Activated CD4-positive, alpha-beta T cell treated with anti-CD3 and anti-CD28 coated beads for 36 hours (primary cell): ENCODE results near the gene MRPL55. TPM values are rescaled to one million over a fixed set of nuclear protein-coding genes. Genes with fewer than 3 reads are reported as not detected.
A peak's percentile ranks its signal among the peaks of the same experiment; 100 is the strongest.

Experiments
- ATAC-seq: fragments of 200-7000 bp; cut with Tn5 transposase; one replicate; pipeline ENCODE4 v1.10.0; 2021; ENCODE audit warnings: mild to moderate bottlenecking, moderate library complexity
- CTCF ChIA-PET: fragments of 350-600 bp; sonication (Branson Sonifier 250); formaldehyde crosslinking; loops from one replicate; lab custom pipeline; 2021; ENCODE audit warnings: antibody characterized with exemption; lab: Charles Lee
- POLR2A ChIA-PET: fragments of 350-600 bp; sonication (Branson Sonifier 250); formaldehyde crosslinking; loops from one replicate; lab custom pipeline; 2021; ENCODE audit warnings: antibody characterized with exemption, inconsistent platforms; lab: Charles Lee
- DNase-seq: peaks from one replicate; pipeline ENCODE4 v3.0.0-alpha.2; 2020
- H3K27ac Mint-ChIP-seq: one replicate; pipeline ENCODE4 v1.8.0; 2021; ENCODE audit warnings: mixed read lengths
- H3K27me3 Mint-ChIP-seq: one replicate; pipeline ENCODE4 v1.8.0; 2021; ENCODE audit warnings: mixed read lengths
- H3K36me3 Mint-ChIP-seq: one replicate; pipeline ENCODE4 v1.8.0; 2021; ENCODE audit warnings: low read depth, mixed read lengths
- H3K4me1 Mint-ChIP-seq: one replicate; pipeline ENCODE4 v1.8.0; 2021; ENCODE audit warnings: mixed read lengths
- H3K4me3 Mint-ChIP-seq: one replicate; pipeline ENCODE4 v1.8.0; 2021; ENCODE audit warnings: mild to moderate bottlenecking, moderate library complexity, mixed read lengths
- H3K9me3 Mint-ChIP-seq: one replicate; pipeline ENCODE4 v1.8.0; 2021; ENCODE audit warnings: low read depth, mixed read lengths
- intact Hi-C, 2 experiments: fragments of 100-400 bp; cut with DNase I in 1 of 2; cut with micrococcal nuclease in 1 of 2; formaldehyde crosslinking; loops; one replicate each; pipeline versions ENCODE4 v1.14.2 to v1.15.1; 2022 to 2024; cut with DNase I, micrococcal nuclease
- total RNA-seq, 2 experiments: library from RNA; stranded (reverse); gene quantifications; one replicate each; pipeline ENCODE4 v1.2.3, GENCODE V29; 2021

MRPL55 gene
- total RNA-seq, 2 experiments from 2014 or later, result 51.0 to 57.7 TPM

- Mint-ChIP-seq H3K4me1 (peaks cover 27% of the 10 kb centered on the region), H3K27ac (no peak overlapping the region), H3K27me3 (no peaks in the 10 kb centered on the region), H3K9me3 (no peaks in the 10 kb centered on the region), H3K4me3 (peak overlapping the region; percentile 90), H3K36me3 (peaks cover 20% of the 10 kb centered on the region)
- ChIA-PET CTCF (interaction anchor here (1.1 to 1.9 kb wide), 3 partner anchors 24 to 62 kb away, joined by 3 to 8 read pairs (median 3); no protein-coding TSS in a partner anchor), POLR2A (interaction anchor here (1.1 kb wide), 1 partner anchor 25 kb away, joined by 5 read pairs; the partner anchor contains the start of gene ARF1)
- intact Hi-C loops, result loop anchor here in 1 of 2 experiments (10.0 kb wide), 1 partner anchor 342 kb away; no protein-coding TSS in a partner anchor
- DNase-seq, result no peak
- ATAC-seq, result no peak
These were observed 2.4 kb downstream of the MRPL55 start for GRCh38 chr1:228106800-228107054.

DNA sequence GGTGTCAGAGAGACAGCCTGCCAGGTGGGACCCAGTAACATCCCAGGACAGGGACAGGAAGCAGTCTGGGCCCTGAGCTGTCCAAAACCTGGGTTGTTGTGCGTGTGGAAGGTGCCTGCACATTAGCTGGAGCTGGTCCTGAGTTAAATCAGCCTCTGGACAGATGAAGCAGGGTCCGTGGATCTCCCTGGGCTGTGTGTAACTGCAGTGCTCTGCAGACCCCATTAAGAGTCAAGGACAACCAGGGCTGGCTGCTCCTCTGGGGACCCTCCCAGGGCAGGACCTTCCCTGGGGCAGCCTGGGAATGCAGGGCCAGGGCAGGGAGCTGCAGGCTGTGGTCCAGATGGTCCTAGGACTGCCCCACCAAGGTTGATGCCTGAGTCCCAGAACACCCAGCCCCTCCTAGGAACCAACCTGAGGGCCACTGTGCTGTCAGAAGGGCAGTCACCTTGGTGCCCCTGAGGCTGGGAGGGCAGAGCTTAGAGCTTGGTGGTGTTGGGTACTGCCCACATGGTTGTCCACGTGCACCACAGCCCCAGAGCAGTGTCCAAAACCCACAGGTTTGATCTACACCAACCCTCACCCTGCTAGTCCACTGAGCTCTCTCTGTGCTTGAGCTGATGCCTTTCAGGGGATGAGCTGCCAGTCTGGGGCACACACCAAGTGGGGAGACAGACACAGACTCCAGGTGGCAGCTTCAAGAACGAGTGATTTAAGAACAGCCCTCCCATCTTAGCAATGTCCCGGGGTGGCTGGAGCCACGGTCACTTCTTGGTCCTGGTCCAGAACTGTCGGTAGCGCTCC, 2.9 kb downstream of the MRPL55 start:
- POLR2A ChIA-PET, result interaction anchor here (1.1 kb wide), 1 partner anchor 24 kb away, joined by 5 read pairs; the partner anchor contains the start of gene ARF1
- Mint-ChIP-seq H3K4me1 (peaks cover 32% of the 10 kb centered on the region), H3K9me3 (no peaks in the 10 kb centered on the region), H3K36me3 (peaks cover 20% of the 10 kb centered on the region), H3K4me3 (peak overlapping the region; percentile 90), H3K27ac (no peak overlapping the region), H3K27me3 (no peaks in the 10 kb centered on the region)
- intact Hi-C loops, result loop anchor here in 1 of 2 experiments (10.0 kb wide), 1 partner anchor 341 kb away; no protein-coding TSS in a partner anchor
- no peak for ATAC-seq
- no peak for DNase-seq
- CTCF ChIA-PET, result interaction anchor here (0.6 to 1.9 kb wide), 4 partner anchors 25 to 89 kb away, joined by 3 to 8 read pairs (median 3); no protein-coding TSS in a partner anchor

DNA sequence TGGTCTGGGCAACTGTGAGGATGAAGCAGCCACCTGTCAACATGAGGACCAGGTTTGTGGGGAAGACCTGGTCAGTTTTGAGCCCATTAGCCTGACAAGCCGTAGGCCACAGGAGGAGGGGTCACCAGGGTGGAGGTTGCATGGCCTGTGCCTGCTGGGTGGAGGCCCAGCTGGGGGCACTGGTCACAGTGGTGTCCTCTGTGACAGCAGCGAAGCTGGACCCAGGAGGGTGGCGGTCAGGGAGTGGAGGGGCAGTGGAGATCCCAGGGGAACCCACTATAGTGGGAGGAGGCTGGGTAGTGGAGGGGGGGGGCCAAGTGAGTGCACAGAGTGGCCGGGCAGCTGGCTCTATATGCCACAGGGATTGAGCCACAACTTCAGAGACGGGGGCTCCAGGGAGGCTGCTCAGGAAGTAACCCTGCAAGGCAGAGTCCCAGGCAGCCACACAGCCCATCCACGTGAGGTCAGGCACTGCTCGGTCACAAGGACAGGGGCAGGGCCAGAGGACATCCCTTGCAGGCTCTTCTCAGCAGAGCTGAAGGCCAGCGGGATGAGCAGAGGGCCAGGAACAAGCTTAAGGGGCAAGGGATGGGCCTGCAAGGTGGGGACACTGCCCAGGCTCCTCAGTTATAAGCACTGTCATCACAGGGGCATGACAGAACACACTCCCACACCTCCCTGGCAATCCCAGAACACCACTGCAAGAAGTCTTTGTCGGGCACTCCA, 3.7 kb downstream of the MRPL55 start:
- ATAC-seq (no peak), DNase-seq (no peak)
- ChIA-PET CTCF (interaction anchor here (0.6 kb wide), 1 partner anchor 89 kb away, joined by 3 read pairs; no protein-coding TSS in a partner anchor), POLR2A (interaction anchor here (0.6 kb wide), 1 partner anchor 54 kb away, joined by 5 read pairs; no protein-coding TSS in a partner anchor)
- intact Hi-C loops, result loop anchor here in 1 of 2 experiments (10.0 kb wide), 1 partner anchor 341 kb away; no protein-coding TSS in a partner anchor
- no peaks in the 10 kb centered on the region for H3K27me3 Mint-ChIP-seq
- peaks cover 21% of the 10 kb centered on the region for H3K36me3 Mint-ChIP-seq
- H3K4me1 Mint-ChIP-seq, result peaks cover 35% of the 10 kb centered on the region
- H3K4me3 Mint-ChIP-seq, result no peak overlapping the region
- no peaks in the 10 kb centered on the region for H3K9me3 Mint-ChIP-seq
- no peak overlapping the region for H3K27ac Mint-ChIP-seq

DNA sequence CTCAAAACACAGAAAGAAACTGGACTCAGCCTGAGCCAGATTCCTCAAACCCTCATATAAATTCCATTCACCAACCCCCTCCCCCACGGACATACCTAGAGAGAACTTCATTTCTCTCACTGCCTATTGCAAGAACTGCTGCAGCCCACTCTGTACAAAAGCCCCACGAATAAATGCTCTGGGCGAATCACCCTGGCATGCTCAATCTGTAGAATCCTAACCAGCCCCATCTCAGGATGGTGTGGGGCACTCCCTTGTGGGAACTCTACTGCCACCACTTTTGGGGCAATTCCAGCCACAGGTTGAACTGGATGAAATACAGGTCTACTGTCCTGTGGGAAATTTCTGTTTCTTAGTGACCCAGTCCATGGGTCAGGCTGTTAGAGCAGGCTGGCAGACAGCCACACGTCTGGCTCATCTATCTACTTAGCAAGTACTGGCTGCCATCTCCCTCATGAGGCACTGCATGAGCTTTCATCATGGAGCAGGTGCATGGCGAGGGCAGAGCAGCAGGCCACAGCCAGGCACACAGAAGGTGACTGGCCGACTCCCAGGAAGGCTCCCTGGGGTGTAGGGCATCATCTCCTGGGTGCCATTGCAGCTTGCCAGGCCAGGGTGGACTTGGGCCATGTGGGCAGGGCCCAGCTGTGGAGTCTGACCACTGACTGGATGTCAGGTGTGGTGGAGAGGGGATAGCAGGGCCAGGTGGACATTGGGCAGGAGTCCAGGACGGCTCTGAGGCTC, 4.4 kb downstream of the MRPL55 start:
- Mint-ChIP-seq H3K27me3 (no peaks in the 10 kb centered on the region), H3K36me3 (peaks cover 27% of the 10 kb centered on the region), H3K4me3 (peak overlapping the region; percentile 89), H3K27ac (peak overlapping the region; percentile 61), H3K9me3 (no peaks in the 10 kb centered on the region), H3K4me1 (peaks cover 28% of the 10 kb centered on the region)
- CTCF ChIA-PET, result interaction anchor here (1.5 kb wide), 1 partner anchor 12 kb away, joined by 3 read pairs; no protein-coding TSS in a partner anchor
- no peak for ATAC-seq
- intact Hi-C loops, result loop anchor here (5.0 to 10.0 kb wide), 2 partner anchors 340 to 1697 kb away; partner anchors contain the start of gene PARP1 (in 1 of the 2)
- no peak for DNase-seq
- POLR2A ChIA-PET, result interaction anchor here (0.6 kb wide), 1 partner anchor 55 kb away, joined by 5 read pairs; no protein-coding TSS in a partner anchor

DNA sequence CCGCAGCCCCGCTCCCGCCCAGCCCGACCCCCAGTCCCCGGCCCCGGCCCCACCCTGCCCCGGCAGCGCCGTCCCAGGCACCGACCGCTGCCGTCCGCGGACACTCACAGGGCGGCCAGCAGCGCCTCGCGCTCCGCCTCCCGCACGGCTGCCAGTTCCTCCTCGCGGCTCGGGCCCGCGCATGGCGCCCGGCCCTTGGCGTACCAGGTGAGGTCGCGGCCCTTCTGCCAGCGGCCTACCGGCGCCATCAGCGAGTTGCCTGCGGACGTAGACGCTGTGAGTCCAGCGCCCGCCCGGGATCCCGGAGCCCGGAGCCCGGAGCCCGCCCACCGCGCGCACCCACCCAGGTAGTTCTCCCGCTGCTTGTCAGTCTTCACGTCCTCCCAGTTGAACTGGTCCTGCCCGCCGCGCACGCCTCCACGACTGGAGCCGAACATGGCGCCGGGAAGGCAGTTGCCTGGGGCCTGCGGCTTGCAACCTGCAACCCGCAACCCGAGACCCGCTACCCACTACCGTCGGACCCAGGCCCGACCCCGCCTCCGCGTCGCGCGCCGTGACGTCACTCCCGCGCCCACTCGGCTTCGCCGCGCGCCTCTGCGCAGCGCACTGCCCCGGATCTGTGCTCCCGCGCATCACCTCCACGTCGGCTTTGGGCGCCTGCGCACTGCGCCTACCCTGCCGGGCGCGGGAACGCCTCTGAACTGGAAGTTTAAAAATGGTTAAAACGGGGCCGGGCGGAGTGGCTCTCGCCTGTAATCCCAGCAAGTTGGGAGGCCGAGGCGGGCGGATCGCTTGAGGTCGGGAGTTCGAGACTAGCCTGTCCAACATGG, 6.1 kb downstream of the MRPL55 start, which contains the start of gene C1orf35:
Gene C1orf35, minus strand, starts transcription at position 535 of the 830 bp plus-strand sequence. Its CDS starts 98 bp downstream, at position 437.
- intact Hi-C loops, result loop anchor here (1.0 to 10.0 kb wide), 8 partner anchors 21 to 1696 kb away; partner anchors contain the start of genes ARF1 (in 2 of the 2), GUK1 (in 1 of the 2), IBA57 (in 1 of the 2) and JMJD4 (in 1 of the 2)
- Mint-ChIP-seq H3K27me3 (no peaks in the 10 kb centered on the region), H3K4me1 (peaks cover 22% of the 10 kb centered on the region), H3K9me3 (no peaks in the 10 kb centered on the region), H3K36me3 (peaks cover 35% of the 10 kb centered on the region), H3K4me3 (peak within 1 kb of the TSS; percentile 89), H3K27ac (peak within 1 kb of the TSS; percentile 91)
- ATAC-seq (peak; percentile 90), DNase-seq (peak; percentile 97)
- ChIA-PET POLR2A (interaction anchor here (0.6 kb wide), 1 partner anchor 1791 kb away, joined by 3 read pairs; no protein-coding TSS in a partner anchor), CTCF (no interaction called here)

DNA sequence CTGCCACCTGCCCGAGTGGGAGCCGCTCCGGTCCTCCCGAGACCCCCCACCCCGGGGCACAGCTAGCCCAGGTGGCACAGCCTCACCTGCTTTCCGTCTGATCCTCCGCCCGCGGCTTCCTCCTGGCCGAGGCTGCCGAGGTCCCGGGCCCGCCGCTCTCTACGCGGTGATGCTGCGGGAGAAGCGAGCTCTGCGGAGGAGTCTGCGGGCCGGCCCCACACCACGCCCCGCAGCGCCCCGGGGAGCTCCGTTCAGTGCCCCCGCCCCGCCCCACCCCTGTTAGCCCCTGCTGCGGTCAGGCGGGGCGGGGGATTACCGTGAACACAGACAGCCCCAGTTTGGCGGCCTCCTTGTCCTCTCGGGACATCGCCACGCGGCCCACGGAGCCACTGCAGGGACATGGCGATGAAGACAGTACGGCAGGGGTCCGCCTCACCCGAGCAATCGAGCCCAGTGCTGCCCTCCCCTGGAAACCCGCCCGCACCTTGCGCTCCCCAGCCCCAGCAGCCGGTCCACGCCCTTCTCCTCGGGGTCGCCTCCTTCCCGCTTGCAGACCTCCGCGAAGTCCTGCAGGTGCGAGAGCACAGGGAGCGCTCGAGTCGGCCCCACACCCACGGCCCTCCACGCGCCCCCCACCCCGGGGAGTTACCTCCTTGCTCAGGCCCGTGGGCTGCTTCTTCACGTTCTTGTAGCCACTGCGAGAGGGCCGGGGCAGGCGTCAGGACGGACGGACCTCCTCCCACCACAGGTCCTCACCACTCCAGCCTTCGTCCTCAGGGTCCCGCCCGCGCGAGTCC, 6.9 kb downstream of the MRPL55 start:
- intact Hi-C loops, result loop anchor here (2.0 to 10.0 kb wide), 3 partner anchors 337 to 1695 kb away; partner anchors contain the start of genes JMJD4 (in 1 of the 2), PARP1 (in 1 of the 2) and SNAP47 (in 1 of the 2)
- Mint-ChIP-seq H3K4me3 (peak overlapping the region; percentile 89), H3K9me3 (no peaks in the 10 kb centered on the region), H3K27me3 (no peaks in the 10 kb centered on the region), H3K4me1 (peaks cover 20% of the 10 kb centered on the region), H3K36me3 (peaks cover 41% of the 10 kb centered on the region), H3K27ac (peak overlapping the region; percentile 37)
- CTCF ChIA-PET, result no interaction called here
- DNase-seq (peak; percentile 78), ATAC-seq (peak; percentile 56)
- POLR2A ChIA-PET, result interaction anchor here (0.9 to 1.3 kb wide), 4 partner anchors 10 to 63 kb away, joined by 3 to 6 read pairs (median 4); partner anchors contain the start of gene IBA57

DNA sequence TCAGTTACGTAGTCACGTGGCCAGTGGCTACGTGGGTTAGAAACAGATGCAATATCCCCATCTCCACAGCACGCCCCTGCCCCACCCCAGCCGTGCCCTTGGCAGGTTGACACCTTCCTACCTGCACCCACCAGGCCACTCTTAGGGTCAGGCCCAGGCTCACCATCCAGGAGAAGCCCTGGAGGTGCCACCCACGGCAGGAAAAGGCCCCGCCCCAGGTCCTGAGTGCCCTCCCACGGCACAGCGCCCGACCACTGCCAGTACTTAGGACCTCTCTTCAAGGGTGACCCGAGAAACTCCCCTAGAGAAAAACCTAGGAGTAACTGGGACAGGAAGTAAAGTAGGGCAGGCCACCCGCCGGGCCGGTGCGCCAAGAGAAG, 7.5 kb downstream of the MRPL55 start:
- intact Hi-C loops, result loop anchor here (5.0 to 10.0 kb wide), 2 partner anchors 337 to 1694 kb away; partner anchors contain the start of gene PARP1 (in 1 of the 2)
- H3K27me3 Mint-ChIP-seq, result no peaks in the 10 kb centered on the region

GRCh38 chr1:228100822-228101613, 8.1 kb downstream of the MRPL55 start:
- H3K4me3 Mint-ChIP-seq, result peak overlapping the region; percentile 89
- H3K36me3 Mint-ChIP-seq, result peaks cover 39% of the 10 kb centered on the region
- intact Hi-C loops, result loop anchor here (5.0 to 10.0 kb wide), 2 partner anchors 336 to 1694 kb away; partner anchors contain the start of gene PARP1 (in 1 of the 2)
- no peaks in the 10 kb centered on the region for H3K9me3 Mint-ChIP-seq
- ChIA-PET CTCF (interaction anchor here (1.5 kb wide), 1 partner anchor 102 kb away, joined by 4 read pairs; no protein-coding TSS in a partner anchor), POLR2A (interaction anchor here (1.3 to 1.5 kb wide), 2 partner anchors 13 to 64 kb away, joined by 3 read pairs; partner anchors contain the start of gene IBA57)
- DNase-seq, result no peak
- no peak for ATAC-seq
- H3K27ac Mint-ChIP-seq, result peak overlapping the region; percentile 69
- H3K27me3 Mint-ChIP-seq, result no peaks in the 10 kb centered on the region
- H3K4me1 Mint-ChIP-seq, result peaks cover 20% of the 10 kb centered on the region

More for the DNA sequence above, 7.5 kb downstream of the MRPL55 start:
- H3K4me3 Mint-ChIP-seq, result peak overlapping the region; percentile 89
- POLR2A ChIA-PET, result interaction anchor here (0.9 to 1.3 kb wide), 4 partner anchors 9 to 64 kb away, joined by 3 to 6 read pairs (median 4); partner anchors contain the start of gene IBA57
- ATAC-seq, result no peak
- DNase-seq, result no peak
- H3K36me3 Mint-ChIP-seq, result peaks cover 42% of the 10 kb centered on the region
- H3K4me1 Mint-ChIP-seq, result peaks cover 20% of the 10 kb centered on the region
- H3K9me3 Mint-ChIP-seq, result no peaks in the 10 kb centered on the region
- H3K27ac Mint-ChIP-seq, result peak overlapping the region; percentile 69
- CTCF ChIA-PET, result no interaction called here
